ENCODE measurements around the gene SETD1A.

SETD1A gene

DNA sequence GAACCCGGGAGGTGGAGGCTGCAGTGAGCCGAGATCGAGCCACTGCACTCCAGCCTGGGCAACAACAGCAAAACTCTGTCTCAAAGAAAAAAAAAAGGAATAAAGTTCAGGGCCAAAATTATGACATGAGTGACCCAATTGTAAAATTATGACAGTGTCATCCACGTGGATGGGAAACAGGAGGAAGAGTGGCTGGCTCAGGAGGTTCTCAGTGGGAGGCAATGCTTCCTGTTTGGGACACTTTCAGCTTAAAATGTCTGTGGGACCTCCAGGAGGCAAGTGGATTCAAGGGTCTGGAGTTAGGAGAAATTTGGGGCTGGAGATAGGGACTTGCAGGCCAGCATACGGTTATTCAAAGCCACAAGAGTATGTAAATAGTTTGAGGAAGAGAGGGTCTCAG, 67.8 kb downstream of the SETD1A start:
- no peak for DNase-seq

DNA sequence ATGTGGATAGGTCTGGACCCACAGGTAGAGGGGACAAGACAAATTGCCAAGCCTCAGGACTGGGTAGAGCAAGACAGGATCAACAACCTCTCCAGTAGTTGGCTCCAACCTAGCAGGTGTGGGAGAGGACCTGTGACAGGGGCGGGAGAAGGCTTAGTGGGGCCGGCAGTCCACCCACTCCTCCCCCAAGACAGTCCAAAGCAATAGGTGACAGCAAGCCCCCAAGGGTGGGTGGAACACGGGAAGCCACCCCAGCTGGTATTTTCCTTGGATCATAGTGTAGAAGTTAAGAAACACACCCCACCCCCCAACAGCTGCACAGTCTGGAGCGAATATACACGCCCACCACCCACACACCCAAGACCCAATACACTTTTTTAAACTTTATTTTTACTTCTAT, 71.7 kb downstream of the SETD1A start:
- no peak for DNase-seq

DNA sequence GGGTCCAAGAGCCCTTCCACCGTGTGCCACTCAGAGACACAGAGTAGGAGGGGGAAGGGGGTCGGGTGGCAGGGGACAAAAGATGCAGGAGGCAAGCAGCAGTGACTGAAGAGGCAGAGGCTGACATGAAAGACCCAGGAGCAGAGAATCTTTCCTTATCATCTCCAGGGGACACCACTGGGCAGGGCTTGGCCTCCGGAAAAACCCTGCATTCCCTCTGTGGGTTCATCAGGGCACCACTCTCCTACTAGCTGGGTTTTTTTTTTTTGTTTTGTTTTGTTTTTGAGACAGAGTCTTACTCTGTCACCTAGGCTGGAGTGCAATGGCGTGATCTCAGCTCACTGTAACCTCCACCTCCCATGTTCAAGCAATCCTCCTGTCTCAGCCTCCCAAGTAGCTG, 73.7 kb downstream of the SETD1A start:
- no peak for DNase-seq

DNA sequence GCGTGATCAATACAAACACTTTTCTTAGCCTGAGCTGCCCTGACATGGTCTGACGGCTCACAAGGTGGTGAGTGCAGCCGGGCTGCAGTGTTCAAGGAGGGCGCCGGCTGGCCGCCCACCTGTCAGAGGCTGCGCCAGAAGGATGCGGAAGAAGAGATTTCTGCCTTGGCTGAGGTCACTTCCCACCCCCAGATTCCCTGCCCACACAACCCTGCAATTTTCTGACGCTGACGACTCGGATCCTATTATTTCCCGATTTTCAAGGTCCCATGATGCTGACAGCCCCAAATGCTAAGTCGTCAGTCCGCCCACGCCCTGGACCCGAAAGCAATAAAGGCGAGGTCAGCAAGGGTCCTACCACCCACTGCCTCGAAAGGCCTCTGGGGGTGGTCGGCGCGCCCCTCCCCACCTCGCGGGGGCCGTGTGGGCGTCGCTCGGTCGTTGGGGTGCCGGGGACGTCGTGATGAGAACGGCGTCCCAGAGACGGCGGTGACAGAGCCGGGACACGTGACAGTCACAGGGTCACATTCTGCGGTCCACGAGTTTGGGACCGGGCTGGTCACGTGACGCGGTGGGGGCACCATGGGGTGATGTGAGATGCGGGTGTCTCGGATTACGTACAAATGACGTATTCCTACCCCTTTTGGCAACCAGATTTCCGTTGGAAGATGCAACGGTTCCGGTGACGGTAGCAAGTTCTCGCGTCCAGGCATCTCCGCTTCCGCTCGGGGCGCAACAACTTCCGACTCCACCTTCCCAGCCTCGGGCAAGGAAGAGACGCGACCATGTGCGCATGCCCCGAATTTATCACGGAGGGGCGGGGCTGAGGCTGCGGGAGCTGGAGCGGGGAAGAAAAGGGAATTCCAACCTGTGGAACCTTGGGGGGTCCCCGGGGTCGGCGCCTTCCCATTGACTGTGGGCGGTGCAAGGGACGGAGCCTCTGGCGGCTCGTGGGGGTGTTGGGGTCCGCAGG, 75.5 kb downstream of the SETD1A start, which contains the start of gene STX4:
Gene STX4 (plus strand): TSS at position 823 of the 973 bp plus-strand sequence. CDS start 248 bp downstream, outside the sequence.
- peak; percentile 91 for DNase-seq

DNA sequence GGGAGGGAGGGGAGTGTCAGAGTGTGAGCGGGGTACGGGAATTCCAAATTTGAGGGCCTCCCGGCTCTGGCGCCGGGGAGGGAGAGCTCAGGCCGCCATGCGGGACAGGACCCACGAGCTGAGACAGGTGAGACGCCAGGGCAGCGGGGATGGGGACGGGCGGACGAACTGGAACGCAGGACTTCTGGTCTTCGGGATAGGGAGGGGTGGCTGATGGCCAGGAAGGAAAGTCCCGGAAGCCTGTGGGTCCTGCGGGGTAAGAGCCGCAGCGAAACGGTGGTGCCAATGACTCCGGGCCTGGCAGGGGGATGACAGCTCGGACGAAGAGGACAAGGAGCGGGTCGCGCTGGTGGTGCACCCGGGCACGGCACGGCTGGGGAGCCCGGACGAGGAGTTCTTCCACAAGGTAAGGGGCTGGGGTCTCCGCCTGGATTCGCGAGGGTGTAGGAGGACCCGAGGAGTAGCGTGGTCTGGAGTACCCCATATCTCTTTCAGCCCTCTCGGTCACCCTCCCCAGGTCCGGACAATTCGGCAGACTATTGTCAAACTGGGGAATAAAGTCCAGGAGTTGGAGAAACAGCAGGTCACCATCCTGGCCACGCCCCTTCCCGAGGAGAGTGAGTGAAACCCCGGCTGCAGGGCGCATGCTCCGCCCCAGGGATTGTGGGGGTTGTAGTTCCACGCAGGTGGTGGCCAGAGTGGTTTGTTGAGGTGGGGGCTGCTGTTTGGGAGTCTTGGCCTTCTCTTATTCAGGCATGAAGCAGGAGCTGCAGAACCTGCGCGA, 76.3 kb downstream of the SETD1A start:
- DNase-seq, result peak; percentile 72
